Right kidney (tissue), 1 donor: ENCODE results near the gene CA9.

ENCODE experiments used
- DNase-seq: peaks from one replicate; pipeline ENCODE4 v3.0.0-alpha.2; 2016

The CA9 gene

DNA sequence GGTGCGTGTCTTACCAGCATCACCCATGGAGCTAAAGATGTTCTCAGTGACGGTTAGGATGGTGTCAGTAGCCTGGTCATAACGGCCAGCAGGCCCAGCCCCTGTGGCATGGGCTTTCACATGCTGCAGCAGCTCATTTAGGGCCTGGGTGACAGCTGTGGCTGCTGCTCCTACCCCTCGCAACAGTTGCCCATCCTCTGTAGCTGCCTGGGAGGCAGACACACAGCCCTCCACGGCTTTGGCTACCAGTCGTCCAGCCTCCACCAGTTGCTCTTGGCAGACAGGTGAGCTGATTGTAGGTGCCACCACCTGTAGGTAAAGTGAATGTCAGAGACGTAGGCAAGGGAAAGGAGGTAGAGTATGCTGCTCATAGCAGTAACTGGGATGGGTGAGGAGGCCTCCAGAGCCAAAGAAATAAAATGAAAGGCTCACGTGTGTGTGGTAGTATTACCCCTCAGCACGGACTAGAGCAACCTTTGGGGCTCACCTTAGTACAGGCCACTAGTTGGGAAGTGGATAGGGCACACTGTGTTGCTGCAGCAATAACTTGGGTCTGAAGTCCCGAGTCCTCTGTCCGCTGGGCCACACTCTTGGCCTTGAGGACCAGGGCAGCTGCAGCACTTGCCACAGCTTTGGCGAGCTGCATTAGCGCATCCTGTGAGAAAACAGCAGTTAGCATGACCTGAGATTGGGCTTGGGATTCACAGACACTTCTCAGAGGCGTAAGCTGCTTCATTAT lies 43.6 kb downstream of the CA9 start:
- DNase-seq, result no peak

DNA sequence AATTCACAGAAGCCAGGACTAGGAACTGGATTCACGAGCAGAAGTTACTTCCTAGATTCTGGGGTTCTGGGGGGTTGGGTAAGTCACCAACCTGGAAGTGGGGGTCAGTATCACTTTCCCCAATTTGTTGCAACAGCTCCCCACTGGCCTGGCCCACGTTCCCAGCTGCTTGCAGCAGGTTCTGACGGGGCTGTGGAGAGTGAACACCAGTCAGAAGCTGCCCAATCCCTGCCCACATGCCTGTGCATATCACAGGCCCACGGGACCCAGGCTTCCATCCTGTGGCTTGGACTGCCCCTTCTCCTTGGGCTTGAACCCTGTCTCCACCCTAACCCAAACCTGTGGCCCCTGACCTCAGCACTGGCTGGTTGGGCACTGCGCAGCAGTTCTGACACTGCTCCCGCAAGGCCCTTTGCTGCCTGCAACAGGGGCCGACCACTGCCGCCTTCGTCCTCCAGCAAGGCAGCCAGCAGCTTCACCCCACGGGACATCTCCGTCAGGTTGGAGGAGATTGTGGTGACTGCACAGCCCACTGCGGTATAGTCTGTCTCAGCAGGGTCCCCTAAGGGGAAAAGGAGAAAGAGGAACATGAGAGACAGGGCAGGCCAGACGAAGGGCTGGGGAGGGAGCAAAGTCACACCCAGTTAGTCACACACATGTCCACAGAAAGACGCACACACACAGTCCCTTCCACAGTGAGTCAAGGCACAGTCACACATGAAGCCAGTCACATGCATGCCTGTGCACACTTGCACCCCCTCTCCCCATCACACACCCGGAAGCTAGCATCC lies 45.2 kb downstream of the CA9 start:
- no peak for DNase-seq

DNA sequence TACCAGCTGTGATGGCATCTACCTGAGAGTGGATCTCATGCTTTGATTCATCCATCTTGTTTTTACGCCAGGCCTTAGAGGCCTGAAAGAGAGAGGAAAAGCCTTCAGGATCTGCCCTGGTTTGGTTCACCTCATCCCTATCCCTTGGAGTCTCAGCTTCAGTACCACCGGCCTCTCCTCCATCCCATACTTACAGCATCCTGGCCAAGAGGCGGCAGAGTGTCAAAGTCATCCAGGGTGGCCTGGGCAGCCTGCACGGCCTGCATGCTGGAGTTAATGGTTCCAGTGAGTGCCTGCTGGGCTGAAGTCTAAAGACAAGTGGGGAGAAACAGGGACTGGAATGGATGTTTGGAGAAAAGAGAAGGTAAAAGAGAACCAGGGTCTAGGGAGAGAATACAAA lies 45.8 kb downstream of the CA9 start:
- DNase-seq, result no peak

DNA sequence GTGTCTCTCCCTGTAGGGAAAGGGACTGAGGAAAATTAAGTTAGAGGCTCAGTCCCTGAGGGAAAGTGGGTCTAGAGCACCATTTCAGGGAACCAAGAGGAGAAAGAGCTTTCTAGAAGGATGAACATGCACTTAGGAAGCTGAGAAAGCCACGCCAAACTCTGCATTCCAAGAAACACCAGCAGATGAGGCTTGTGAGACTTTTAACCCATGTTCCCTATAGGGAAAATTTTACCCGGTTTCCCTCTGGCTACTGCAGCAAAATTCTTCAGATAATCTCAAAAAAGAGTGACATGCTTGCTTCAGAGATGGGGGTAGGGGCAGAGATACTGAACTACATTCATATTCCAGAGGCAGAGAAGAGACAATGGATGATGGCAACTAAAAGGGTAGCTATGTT lies 49.7 kb downstream of the CA9 start:
- no peak for DNase-seq

DNA sequence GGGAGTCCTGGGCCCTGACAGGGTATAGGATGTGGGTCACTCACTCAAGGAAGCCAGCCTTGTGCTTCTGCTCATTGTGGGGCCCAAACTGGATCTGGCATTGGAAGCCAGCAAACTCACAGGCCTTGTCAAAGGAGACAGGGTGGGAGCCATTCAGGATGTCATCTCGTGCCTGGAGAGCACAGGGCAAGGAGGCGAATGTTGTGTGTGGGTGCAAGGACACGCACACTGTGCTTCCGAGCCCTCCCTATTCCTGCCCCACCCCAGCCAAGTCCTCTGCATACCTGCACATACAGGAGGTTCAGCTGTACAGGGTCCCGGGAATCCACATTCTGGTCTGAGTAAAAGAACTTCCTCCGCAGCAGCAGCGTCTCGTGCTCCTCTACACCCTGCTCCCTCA lies 50.2 kb downstream of the CA9 start:
- DNase-seq, result no peak

DNA sequence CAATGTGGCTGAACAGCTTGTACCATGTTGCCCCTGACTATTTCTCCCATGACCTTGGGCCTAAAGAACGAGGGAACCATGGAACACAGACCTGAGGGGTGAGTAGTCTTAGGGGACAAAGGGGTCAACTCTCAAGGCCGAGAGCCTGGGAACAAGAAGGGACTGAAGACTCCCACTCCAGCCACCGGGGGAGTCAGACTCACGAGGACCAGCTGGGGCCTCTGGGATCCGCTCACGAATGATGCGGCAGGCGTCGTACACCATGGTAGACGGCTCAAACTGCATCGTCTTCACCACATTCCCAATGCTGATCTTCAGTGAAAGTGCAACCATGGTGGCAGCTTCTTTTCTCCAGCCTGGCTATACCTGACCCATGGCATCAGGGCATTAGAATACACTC lies 51.6 kb downstream of the CA9 start:
- DNase-seq, result no peak

DNA sequence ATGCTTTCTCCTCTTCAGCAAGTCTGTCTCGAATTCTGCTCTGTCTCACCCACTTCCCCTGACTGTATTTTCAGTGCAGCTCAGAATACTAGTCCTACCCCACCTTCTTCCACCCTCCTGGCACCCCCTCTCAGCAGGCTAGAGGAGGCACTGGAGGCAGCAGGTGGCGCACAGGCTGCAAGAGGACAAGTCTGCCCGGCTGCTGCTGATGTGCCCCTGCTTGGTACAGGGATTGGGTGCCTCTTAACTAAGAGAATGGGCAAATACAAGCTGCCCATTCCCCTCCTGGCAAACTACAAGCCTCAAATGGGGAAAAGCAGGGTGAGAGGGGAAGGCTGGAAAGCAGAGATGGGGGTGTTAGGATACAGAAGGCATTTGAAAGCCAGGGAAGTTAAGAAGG lies 53.2 kb downstream of the CA9 start:
- DNase-seq, result no peak

DNA sequence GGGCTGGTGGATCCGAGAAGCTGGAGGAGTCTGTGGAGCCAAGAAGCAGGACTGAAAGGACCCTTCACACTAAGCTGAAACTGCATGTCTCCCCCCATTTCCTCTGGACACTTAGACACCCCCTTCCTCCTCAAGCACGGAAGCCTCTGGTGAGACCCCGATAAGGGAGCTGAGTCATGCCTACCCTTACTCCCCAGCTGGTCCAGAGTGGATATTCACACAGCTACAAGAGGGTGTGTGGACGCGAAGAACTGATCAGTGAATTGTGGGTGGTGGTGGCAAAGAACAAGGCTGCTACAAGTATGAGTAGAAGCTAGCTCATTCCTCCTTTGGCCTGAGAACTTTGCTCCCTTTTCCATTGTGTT lies 53.9 kb downstream of the CA9 start:
- DNase-seq, result no peak

DNA sequence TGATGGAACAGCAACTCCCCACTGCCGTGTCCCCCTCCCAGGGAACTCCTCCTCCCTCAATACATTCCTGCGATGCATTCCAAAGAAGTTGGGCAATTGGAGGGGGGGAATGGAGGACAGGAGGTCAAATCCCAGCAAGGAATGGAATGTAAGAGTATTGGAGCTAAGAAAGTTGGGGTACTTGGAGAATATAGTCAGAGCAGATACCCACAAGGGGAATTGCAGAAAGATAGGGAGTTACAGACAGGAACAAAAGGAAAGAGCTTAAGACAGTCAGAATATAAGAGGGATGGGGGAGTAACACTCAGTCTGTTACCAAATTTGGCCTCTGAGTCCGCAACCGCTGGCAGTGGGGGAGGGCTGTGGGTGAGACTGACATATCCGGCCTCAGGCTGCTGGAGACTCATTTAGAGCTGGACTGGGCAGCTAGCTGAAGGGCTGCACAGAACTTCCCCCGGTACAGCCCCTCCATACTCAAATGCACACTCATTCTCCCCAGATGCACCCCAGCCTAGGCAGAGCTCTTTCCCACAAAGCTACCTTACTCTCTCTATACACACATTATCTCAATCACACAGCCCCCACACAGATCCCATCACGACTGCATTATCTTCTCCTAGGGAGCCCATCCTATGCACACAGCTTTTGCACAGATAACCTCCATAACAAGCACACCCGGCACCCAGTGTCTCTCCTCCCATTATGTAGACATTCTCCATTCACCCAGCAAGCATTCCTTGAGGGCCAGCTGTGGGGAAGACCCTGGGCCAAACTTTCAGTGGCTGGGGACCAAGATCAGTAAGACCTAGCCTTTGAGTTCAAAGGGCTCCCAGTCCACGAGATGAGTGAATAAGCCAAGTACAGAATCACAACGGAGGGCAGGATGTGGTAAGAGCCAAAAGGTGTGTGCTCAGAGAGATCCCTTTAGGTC lies 54.6 kb downstream of the CA9 start:
- DNase-seq, result peak; percentile 64

DNA sequence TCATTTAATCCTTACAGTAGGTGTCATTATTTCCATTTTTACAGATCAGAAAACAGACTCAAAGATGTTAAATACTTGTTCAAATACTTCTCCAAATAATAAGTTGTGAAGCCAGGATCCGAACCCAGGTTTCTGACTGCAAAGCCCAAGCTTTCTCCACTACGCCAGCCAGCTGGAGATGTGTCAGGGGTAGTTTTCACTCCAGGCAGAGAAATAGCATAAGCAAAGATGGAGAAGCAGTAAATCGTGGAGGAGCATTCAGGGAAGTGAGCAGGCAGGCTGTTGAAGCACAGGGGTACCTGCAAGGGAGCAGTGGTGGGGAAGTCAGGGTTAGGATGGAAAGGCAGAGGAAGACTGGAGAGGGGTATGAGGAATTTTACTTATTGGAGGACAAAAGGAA lies 55.4 kb downstream of the CA9 start:
- DNase-seq, result no peak

DNA sequence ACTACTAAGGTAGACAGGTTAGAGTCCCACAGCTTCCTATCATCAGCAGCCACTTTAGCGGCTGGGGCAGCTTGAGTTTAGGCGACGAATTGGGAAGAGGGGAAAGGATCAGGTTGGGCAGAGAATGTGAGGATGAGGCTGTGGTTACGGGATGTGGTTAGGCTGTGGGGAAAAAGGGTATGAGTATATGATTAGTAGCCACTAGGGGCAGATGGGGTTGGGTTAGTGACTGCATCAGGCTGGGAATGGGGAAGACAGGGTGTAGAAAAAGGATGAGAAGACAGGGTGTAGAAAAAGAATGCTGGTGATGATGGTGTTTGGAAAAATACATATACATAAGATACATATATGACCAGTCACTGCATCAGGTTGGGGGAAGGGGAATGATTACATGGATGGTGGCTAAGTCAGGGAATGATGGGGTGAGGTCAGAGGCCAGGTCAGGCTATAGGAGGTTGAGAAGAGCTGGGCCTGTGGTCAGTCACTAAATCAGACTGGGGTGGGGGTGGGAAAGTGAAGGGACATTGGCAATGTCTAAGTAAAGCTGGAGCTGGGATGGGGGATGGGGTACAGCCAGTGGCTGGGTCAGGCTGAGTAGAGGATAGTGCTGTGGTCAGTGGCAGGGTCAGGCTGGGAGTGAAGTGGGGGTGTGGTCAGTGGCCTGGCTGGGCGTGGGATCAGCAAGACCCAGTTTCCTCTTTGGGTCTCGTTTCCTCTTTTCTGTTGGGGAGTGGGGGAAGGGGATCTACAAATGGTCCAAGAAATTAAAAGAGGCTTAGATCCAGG lies 56.2 kb downstream of the CA9 start:
- DNase-seq, result no peak

DNA sequence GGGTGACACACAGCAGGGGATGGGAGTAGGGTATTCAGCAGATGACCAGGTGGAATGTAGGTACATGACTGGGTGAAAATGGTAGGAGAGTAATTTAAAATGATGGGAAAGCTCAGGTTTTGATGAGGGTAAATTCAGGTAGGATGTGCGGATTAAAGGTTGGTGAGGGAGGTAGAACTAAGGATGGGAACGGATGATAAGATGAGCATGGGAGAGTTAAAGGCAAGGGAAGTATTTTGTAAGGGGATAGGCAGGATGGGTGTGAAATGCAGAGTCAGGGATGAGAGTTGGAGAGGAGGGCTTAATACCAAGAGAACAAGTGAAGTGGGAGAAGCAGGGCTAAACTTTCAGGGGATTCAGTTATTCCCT lies 56.7 kb downstream of the CA9 start:
- no peak for DNase-seq
